ENCODE data around the gene NCR3LG1.

Gene NCR3LG1

GRCh38 chr11:17386331-17387084 lies 34.9 kb downstream of the NCR3LG1 start:
- peak overlapping the region; percentile 50 for H3K4me3 ChIP-seq (ENCODE audit: low read depth, low read length, poor library complexity, severe bottlenecking)

DNA sequence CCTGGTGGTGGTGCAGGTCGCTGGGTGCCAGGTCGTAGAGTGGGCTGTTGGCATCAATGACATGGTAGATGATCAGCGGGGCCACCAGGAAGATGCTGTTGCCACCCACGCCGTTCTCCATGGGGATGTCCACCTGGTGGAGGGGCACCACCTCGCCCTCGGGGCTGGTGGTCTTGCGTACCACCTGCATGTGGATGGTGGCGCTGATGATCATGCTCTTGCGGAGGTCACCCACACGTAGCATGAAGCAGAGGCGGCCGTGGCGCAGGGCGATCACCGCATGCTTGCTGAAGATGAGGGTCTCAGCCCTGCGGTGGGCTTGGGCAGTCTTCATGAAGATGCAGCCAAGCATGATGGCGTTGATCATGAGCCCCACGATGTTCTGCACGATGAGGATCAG lies 35.7 kb downstream of the NCR3LG1 start:
- Histone ChIP-seq H3K36me3 (ENCODE audit: insufficient read depth, low read length) (peaks cover 17% of the 10 kb centered on the region; the same call in 1 of the 2 replicates), H3F3A (ENCODE audit: insufficient read depth, low read length) (no peaks in the 10 kb centered on the region), H3K9me3 (ENCODE audit: low read length) (no peaks in the 10 kb centered on the region), H3K9me2 (ENCODE audit: low read depth, low read length) (no peaks in the 10 kb centered on the region), H3K27me3 (ENCODE audit: insufficient read depth, low read length) (no peaks in the 10 kb centered on the region), H3K27ac (ENCODE audit: low read depth, low read length, poor library complexity, severe bottlenecking) (no peak overlapping the region), H3K4me2 (ENCODE audit: low read length) (no peak overlapping the region), H3K4me3 (ENCODE audit: low read depth, low read length, poor library complexity, severe bottlenecking) (no peak overlapping the region), H4K20me1 (ENCODE audit: insufficient read depth, low read length) (no peaks in the 10 kb centered on the region), H2AFZ (ENCODE audit: low read length) (no peak overlapping the region), H3K9ac (ENCODE audit: low read length) (no peak overlapping the region), H3K4me1 (ENCODE audit: insufficient read depth, low read length, severe bottlenecking) (peaks cover 48% of the 10 kb centered on the region), H3K79me2 (ENCODE audit: insufficient read depth, low read length) (no peaks in the 10 kb centered on the region)
- no peak for TF ChIP-seq EZH2 (IDR thresholded peaks at IDR 0.05; ENCODE audit: borderline replicate concordance, low read length)
- TF ChIP-seq, protein P1, sequence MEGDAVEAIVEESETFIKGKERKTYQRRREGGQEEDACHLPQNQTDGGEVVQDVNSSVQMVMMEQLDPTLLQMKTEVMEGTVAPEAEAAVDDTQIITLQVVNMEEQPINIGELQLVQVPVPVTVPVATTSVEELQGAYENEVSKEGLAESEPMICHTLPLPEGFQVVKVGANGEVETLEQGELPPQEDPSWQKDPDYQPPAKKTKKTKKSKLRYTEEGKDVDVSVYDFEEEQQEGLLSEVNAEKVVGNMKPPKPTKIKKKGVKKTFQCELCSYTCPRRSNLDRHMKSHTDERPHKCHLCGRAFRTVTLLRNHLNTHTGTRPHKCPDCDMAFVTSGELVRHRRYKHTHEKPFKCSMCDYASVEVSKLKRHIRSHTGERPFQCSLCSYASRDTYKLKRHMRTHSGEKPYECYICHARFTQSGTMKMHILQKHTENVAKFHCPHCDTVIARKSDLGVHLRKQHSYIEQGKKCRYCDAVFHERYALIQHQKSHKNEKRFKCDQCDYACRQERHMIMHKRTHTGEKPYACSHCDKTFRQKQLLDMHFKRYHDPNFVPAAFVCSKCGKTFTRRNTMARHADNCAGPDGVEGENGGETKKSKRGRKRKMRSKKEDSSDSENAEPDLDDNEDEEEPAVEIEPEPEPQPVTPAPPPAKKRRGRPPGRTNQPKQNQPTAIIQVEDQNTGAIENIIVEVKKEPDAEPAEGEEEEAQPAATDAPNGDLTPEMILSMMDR (IDR thresholded peaks at IDR 0.05; ENCODE audit: low read length) = no peak

More at GRCh38 chr11:17386331-17387084, 34.9 kb downstream of the NCR3LG1 start:
- H3K36me3 ChIP-seq (ENCODE audit: insufficient read depth, low read length) = peaks cover 21% of the 10 kb centered on the region; the same call in 1 of the 2 replicates
- H3K4me2 ChIP-seq (ENCODE audit: low read length) = peak overlapping the region; percentile 62
- peak overlapping the region; percentile 40 for H3K27ac ChIP-seq (ENCODE audit: low read depth, low read length, poor library complexity, severe bottlenecking)
- H3K4me1 ChIP-seq (ENCODE audit: insufficient read depth, low read length, severe bottlenecking) = peaks cover 43% of the 10 kb centered on the region
- no peak for TF ChIP-seq EZH2 (IDR thresholded peaks at IDR 0.05; ENCODE audit: borderline replicate concordance, low read length)
- TF ChIP-seq, protein P1 (IDR thresholded peaks at IDR 0.05; ENCODE audit: low read length) = peak; percentile 74
- no peaks in the 10 kb centered on the region for H3K9me2 ChIP-seq (ENCODE audit: low read depth, low read length)
- H3K27me3 ChIP-seq (ENCODE audit: insufficient read depth, low read length) = no peaks in the 10 kb centered on the region
- peak overlapping the region; percentile 38; the same call in 1 of the 2 replicates for H3K9ac ChIP-seq (ENCODE audit: low read length)
- no peaks in the 10 kb centered on the region for H3F3A ChIP-seq (ENCODE audit: insufficient read depth, low read length)
- no peak overlapping the region for H2AFZ ChIP-seq (ENCODE audit: low read length)
- H4K20me1 ChIP-seq (ENCODE audit: insufficient read depth, low read length) = no peaks in the 10 kb centered on the region
- no peaks in the 10 kb centered on the region for H3K79me2 ChIP-seq (ENCODE audit: insufficient read depth, low read length)
- H3K9me3 ChIP-seq (ENCODE audit: low read length) = no peaks in the 10 kb centered on the region

GRCh38 chr11:17387811-17388210 lies 36.2 kb downstream of the NCR3LG1 start:
- Histone ChIP-seq H3K4me1 (ENCODE audit: insufficient read depth, low read length, severe bottlenecking) (peaks cover 48% of the 10 kb centered on the region), H3K36me3 (ENCODE audit: insufficient read depth, low read length) (peaks cover 13% of the 10 kb centered on the region; the same call in 1 of the 2 replicates), H3K9ac (ENCODE audit: low read length) (no peak overlapping the region), H3K4me2 (ENCODE audit: low read length) (peak overlapping the region; percentile 71; the same call in 1 of the 2 replicates), H3K4me3 (ENCODE audit: low read depth, low read length, poor library complexity, severe bottlenecking) (peak overlapping the region; percentile 70), H4K20me1 (ENCODE audit: insufficient read depth, low read length) (no peaks in the 10 kb centered on the region), H2AFZ (ENCODE audit: low read length) (no peak overlapping the region), H3K9me3 (ENCODE audit: low read length) (no peaks in the 10 kb centered on the region), H3K27me3 (ENCODE audit: insufficient read depth, low read length) (no peaks in the 10 kb centered on the region), H3F3A (ENCODE audit: insufficient read depth, low read length) (no peaks in the 10 kb centered on the region), H3K9me2 (ENCODE audit: low read depth, low read length) (no peaks in the 10 kb centered on the region), H3K27ac (ENCODE audit: low read depth, low read length, poor library complexity, severe bottlenecking) (no peak overlapping the region), H3K79me2 (ENCODE audit: insufficient read depth, low read length) (no peaks in the 10 kb centered on the region)
- no peak for TF ChIP-seq EZH2 (IDR thresholded peaks at IDR 0.05; ENCODE audit: borderline replicate concordance, low read length)
- TF ChIP-seq, protein P1 (IDR thresholded peaks at IDR 0.05; ENCODE audit: low read length) = no peak

Data from OCI-LY1 (cell line).